Neural cell (in vitro differentiated cells): Measurements from ENCODE around the gene LIN7B.

ENCODE experiments used
- CTCF ChIP-seq: fragments of 450-650 bp; IDR thresholded peaks from 2 replicates; pipeline ENCODE4 v1.5.1; 2014; ENCODE audit warnings: antibody characterized with exemption, mild to moderate bottlenecking, moderate library complexity; ENCODE audit not compliant: poor library complexity, severe bottlenecking
- EP300 ChIP-seq: fragments of 450-650 bp; conservative IDR thresholded peaks from 2 replicates; pipeline ENCODE4 v1.6.1; 2014; ENCODE audit warnings: antibody characterized with exemption, mild to moderate bottlenecking, moderate library complexity; ENCODE audit not compliant: poor library complexity, severe bottlenecking
- EZH2 ChIP-seq: fragments of 200-600, 300-800 bp; shearing (Covaris generic), sonication (generic); IDR thresholded peaks from 2 replicates; pipeline ENCODE4 v1.6.1; 2014; ENCODE audit warnings: antibody characterized with exemption, low read length, borderline replicate concordance, mild to moderate bottlenecking; ENCODE audit not compliant: insufficient read depth, poor library complexity, severe bottlenecking
- POLR2AphosphoS5 ChIP-seq: IDR thresholded peaks from 2 replicates; pipeline ENCODE4 v1.6.1; 2012
- RAD21 ChIP-seq: fragments of 450-650 bp; conservative IDR thresholded peaks from 2 replicates; pipeline ENCODE4 v1.6.1; 2014; ENCODE audit warnings: antibody characterized with exemption, mild to moderate bottlenecking, moderate library complexity
- REST ChIP-seq: IDR thresholded peaks from 2 replicates; pipeline ENCODE4 v1.6.1; 2012; ENCODE audit warnings: borderline replicate concordance
- TAF1 ChIP-seq: IDR thresholded peaks from 2 replicates; pipeline ENCODE4 v1.6.1; 2012; ENCODE audit warnings: low read depth

- no peak for TF ChIP-seq POLR2AphosphoS5
- no peak for TF ChIP-seq EZH2
- no peak for TF ChIP-seq CTCF
- no peak for TF ChIP-seq REST
- no peak for TF ChIP-seq TAF1
- no peak for TF ChIP-seq EP300
- TF ChIP-seq RAD21: no peak
Measured at GRCh38 chr19:49141352-49141751, 27.2 kb downstream of the LIN7B start.
